NCI-H2227 treated with DMSO at 0.1 percent for 48 hours (cell line): Measurements from ENCODE around the gene CSMD2.

Experiments used
- DNase-seq: peaks from one replicate; lab custom pipeline; 2025; lab: John Stamatoyannopoulos, UW

CSMD2 gene

DNA sequence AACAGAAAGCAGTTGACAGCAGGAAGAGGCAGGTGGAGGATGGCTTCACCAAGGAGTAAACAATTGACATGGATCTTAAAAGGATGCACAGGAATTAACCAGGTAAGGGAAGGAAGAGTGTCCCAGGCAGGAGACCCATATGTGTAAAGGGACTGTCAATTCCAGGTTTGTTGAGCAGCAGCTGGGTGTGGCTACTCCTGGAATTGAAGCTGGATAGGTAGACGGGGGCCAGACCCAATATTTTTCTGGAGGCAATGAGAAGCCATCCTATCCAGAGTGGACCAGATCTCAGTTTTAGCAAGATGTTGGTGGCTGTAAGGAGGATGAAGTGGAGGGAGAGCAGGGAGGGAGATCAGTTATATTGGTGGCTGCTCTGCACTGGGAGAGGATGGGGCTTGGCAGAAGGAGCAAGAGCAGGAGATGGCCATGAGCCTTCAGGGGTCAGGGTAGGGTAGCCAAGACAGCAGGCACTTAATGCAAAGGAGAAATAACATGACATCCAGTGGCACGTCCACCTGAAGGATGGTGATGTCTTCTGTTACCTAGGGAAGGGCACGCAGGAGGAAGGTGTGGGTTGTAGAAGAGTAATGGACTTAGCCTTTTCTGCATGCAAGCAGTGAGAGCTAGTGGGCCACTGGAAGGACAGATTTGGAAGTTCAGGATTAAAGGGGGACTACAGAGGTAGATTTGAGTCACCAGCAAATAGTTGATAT is 447.9 kb downstream of the CSMD2 start:
- DNase-seq, result no peak

- no peak for DNase-seq
These were observed 449.7 kb downstream of the CSMD2 start for GRCh38 chr1:33715195-33715811.

- DNase-seq, result no peak
These were observed 450.6 kb downstream of the CSMD2 start for GRCh38 chr1:33714421-33714820.

- no peak for DNase-seq
These were observed 451.8 kb downstream of the CSMD2 start for GRCh38 chr1:33713058-33713877.

DNA sequence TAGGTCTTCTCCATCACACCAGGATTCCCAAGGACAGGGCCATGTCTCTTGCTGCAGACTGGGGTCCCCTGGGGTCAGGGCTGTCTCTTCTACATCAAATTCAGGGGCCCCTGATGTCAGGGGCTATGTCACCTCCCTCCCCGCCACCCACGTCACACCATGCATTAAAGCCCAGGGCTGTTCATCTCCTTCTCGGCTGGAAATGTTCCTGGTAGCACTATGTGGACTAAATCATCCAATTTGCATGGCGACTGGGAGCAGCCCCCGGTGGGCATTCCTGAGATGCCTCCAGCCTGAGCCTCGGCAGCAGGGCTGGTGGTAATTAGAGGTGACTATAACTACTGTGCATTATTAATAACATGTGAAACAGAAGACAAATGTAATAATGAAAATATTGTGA is 452.8 kb downstream of the CSMD2 start:
- DNase-seq, result no peak

GRCh38 chr1:33711511-33711910 is 453.5 kb downstream of the CSMD2 start:
- no peak for DNase-seq

- no peak for DNase-seq
These were observed 454.1 kb downstream of the CSMD2 start for GRCh38 chr1:33710967-33711366.

- no peak for DNase-seq
These were observed 455.0 kb downstream of the CSMD2 start for GRCh38 chr1:33709783-33710718.

DNA sequence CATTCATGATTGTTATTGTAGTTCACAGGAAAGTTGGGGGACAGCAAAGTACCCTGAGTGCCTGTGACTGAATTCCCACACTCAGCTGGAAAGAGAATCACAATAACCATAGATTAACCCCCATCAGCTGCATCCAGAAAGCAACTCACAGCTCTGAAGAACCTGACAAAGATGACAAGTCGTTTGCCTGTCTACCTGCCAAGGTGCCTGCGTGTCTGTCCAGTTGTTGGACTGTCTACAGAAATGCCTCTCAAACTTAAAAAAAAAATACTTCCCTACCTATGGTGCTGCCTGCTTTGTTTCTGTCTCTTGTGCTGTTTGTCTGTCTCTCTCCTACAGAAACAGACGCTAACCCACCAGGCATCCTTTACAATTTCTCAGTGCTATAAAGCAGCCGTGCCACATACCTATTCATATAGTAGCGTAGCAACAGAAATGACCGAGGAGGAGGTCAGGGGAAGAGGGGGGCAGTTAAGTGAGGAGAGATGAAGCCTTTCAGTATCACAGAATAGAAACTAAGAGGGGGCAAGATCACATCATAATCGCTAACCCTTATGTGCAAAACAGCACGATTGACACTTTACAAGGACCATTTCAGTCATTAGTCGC is 455.8 kb downstream of the CSMD2 start:
- DNase-seq, result no peak

- no peak for DNase-seq
These were observed 458.3 kb downstream of the CSMD2 start for GRCh38 chr1:33706634-33707255.

DNA sequence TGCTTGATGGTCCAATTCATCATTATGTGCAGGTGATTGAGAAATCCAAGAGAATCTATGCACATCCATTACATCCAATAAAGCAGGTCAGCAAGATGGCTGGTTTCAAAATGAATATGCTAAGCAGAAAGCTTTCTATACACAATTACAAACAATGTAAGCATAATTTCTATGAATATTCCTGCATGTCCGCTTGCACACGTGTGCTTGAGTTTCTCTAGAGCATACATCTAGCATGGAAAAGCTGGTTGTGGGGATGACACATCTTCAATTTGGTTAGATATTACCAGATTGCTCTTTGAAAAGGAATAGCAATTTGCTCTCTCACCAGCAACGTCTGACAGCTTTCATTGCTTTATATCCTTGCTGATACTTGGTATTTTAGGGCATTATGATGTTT is 461.6 kb downstream of the CSMD2 start:
- DNase-seq, result no peak

- DNase-seq, result no peak
These were observed 466.5 kb downstream of the CSMD2 start for GRCh38 chr1:33698361-33699035.

- no peak for DNase-seq
These were observed 467.2 kb downstream of the CSMD2 start for GRCh38 chr1:33697816-33698215.

- DNase-seq, result no peak
These were observed 468.1 kb downstream of the CSMD2 start for GRCh38 chr1:33696962-33697361.

- DNase-seq, result no peak
These were observed 468.7 kb downstream of the CSMD2 start for GRCh38 chr1:33696311-33696710.

DNA sequence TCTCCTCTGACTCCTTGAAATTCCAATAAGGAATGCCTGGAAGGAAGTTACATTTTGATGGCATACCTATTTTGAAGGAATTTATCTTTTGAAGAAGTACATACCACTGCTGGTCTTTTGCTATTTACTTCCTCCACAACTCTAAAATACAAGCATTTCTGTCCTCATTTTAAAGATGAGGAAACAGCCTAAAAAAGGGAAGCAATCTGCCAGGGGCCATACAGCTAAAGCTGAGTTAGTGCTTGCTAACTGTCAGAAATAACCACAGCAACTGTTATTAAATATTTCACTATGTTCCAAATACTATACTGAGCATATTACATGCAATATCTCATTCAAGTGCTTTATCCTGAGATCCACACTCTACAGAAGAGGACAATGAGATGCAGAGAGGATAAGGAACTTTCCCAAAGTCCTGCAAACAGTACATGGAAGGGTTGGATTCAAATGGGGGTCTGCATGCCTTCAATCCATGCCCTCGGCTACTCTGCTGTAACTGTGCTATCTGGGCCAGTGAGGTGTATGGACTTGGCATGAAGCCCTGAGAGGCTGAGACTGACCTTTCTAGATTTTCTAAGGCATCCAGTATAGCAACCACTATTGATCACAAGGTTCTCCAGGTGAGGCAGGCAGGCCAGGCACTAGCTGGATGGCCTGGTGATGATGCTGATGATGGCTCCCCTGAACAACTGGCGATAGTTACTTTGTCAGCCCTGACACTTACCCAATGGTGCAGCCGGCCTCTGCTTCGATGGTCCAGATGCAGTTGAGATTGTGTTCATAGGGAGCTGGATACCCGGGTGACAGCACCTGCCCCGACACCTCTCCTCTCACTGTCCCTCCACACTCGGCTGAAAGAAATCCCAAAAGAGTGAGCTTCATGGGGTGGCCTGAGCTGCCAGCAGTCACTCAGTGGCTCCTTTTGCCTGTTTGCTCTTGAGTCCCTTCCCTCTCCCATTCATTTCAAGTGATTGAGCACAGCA is 472.5 kb downstream of the CSMD2 start:
- no peak for DNase-seq

DNA sequence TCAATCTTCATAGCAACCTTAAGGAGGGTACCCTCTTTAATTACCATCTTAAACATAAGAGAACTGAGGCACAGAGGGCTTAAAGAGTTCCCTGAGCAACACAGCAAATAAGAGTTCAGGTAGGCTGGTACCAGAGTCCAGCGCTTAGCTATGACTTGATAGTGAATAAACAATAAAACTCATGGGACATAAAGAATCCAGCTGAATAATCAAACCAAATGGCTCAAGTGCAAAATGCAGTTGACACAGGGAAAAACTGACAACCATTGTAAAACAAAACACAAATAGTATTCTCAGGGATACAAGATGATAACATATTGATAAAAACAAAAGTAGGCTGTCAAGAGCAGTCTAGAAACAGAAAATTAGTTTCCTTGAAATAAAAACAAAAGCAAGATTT is 478.0 kb downstream of the CSMD2 start:
- no peak for DNase-seq

DNA sequence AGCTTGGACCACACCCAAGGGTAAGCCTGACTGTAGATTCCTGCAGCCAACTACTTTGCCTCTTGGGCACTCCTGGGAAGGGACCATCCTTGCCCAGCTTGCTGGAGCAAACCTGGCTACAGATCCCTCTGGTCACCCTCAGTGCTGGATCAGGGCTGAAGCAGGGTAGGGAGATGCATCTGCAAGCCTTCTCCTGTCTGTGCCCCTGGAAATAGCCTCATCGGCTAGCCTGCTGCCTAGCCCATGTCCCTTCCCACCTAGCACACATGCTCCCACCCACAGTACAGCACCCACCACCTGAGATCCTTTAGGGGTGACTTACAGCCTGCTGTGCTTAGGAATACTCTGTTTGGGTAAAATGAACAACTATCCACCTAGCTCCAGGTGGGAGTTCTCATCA is 478.5 kb downstream of the CSMD2 start:
- no peak for DNase-seq

- no peak for DNase-seq
These were observed 479.8 kb downstream of the CSMD2 start for GRCh38 chr1:33685256-33685655.
